ENCODE results near the gene RGS6. TPM values are rescaled to one million over a fixed set of nuclear protein-coding genes. Genes with fewer than 3 reads are reported as not detected.

Gene RGS6
- total RNA-seq, 1 donor from 2014 or later, result 2.8 TPM

DNA sequence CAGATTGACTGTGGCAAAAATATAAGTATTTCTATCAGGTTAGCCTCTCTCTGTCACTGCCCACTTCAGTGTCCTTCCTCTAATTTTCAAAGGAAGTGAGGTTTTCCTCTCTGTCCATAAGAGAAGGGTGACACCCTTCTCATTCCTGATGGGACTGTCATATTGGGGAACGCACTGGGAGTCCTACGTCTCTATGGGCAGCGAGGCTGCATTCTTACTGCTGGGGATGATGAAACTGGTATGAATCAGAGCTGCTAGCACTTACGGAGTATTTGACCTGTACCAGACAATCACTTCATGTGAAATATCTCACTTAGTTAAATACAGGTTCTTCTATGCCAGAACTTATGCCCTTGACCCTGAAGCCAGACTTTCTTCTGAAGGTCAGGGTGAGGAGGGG, 525.4 kb downstream of the RGS6 start:
- H3K27me3 Mint-ChIP-seq (ENCODE audit: low read depth), result no peaks in the 10 kb centered on the region
- H3K36me3 Mint-ChIP-seq (ENCODE audit: low read depth), result peaks cover 2% of the 10 kb centered on the region
- no peak for DNase-seq (ENCODE audit: low read depth, low spot score)
- H3K4me1 Mint-ChIP-seq, result peaks cover 27% of the 10 kb centered on the region
- TF ChIP-seq, protein P1, sequence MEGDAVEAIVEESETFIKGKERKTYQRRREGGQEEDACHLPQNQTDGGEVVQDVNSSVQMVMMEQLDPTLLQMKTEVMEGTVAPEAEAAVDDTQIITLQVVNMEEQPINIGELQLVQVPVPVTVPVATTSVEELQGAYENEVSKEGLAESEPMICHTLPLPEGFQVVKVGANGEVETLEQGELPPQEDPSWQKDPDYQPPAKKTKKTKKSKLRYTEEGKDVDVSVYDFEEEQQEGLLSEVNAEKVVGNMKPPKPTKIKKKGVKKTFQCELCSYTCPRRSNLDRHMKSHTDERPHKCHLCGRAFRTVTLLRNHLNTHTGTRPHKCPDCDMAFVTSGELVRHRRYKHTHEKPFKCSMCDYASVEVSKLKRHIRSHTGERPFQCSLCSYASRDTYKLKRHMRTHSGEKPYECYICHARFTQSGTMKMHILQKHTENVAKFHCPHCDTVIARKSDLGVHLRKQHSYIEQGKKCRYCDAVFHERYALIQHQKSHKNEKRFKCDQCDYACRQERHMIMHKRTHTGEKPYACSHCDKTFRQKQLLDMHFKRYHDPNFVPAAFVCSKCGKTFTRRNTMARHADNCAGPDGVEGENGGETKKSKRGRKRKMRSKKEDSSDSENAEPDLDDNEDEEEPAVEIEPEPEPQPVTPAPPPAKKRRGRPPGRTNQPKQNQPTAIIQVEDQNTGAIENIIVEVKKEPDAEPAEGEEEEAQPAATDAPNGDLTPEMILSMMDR (conservative IDR thresholded peaks at IDR 0.05), result no peak
- no peak overlapping the region for H3K4me3 Mint-ChIP-seq
- H3K9me3 Mint-ChIP-seq, result peaks cover 3% of the 10 kb centered on the region
- H3K27ac Mint-ChIP-seq (ENCODE audit: unreplicated experiment), result no peak overlapping the region

DNA sequence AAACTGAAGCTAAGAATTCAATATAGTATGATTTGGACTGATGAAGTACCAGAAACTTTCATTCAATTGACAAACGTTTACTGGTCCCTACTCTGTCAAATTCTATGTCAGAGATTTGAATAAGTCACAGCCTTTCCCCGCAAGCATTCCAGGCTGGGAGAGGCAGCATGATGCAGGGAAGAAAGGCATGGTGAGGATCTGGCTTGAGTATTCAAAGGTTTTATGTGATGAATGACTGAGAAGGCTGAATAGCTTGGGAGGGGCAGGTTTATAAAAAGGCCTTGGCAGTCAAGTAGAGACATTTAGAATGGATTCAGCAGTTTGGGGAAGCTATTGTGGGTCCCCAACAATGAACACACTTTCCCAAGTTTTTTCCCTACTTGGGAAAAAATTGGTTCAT, 529.8 kb downstream of the RGS6 start:
- DNase-seq (ENCODE audit: low read depth, low spot score), result no peak
- Mint-ChIP-seq H3K4me3 (no peak overlapping the region), H3K4me1 (peaks cover 14% of the 10 kb centered on the region), H3K27ac (ENCODE audit: unreplicated experiment) (no peak overlapping the region), H3K9me3 (peaks cover 18% of the 10 kb centered on the region), H3K27me3 (ENCODE audit: low read depth) (no peaks in the 10 kb centered on the region), H3K36me3 (ENCODE audit: low read depth) (peaks cover 10% of the 10 kb centered on the region)
- TF ChIP-seq, protein P1 (conservative IDR thresholded peaks at IDR 0.05), result no peak

DNA sequence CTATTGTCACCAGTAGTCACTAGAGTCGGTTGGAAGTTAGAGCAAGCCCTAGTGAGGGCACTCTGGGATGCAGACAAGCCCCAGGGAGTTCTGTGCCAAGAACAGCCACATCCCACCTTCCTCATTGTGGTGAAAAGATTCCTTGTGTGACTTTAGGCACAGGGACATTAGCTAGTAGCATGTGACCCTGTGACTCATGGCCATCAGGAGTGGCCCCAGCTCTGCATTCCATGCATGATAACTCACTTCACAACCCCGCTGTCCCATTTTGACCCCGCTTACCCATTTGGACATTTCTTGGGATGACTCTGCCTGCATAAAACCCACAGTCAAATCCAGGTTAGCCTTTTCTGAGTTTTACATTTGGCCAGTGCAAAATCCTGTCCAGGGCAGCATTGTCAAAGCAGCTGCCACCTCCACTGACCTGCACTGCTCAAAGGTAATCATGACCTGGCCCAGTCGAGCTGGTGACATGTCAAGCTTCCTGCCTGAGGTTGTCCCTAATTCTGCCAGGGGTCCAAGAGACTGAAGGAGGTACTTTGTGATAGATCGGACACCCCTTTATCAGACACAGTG, 531.1 kb downstream of the RGS6 start:
- Mint-ChIP-seq H3K4me1 (peaks cover 14% of the 10 kb centered on the region), H3K4me3 (no peak overlapping the region), H3K36me3 (ENCODE audit: low read depth) (peaks cover 10% of the 10 kb centered on the region), H3K9me3 (peaks cover 18% of the 10 kb centered on the region), H3K27ac (ENCODE audit: unreplicated experiment) (no peak overlapping the region), H3K27me3 (ENCODE audit: low read depth) (no peaks in the 10 kb centered on the region)
- TF ChIP-seq, protein P1 (conservative IDR thresholded peaks at IDR 0.05), result no peak
- no peak for DNase-seq (ENCODE audit: low read depth, low spot score)

DNA sequence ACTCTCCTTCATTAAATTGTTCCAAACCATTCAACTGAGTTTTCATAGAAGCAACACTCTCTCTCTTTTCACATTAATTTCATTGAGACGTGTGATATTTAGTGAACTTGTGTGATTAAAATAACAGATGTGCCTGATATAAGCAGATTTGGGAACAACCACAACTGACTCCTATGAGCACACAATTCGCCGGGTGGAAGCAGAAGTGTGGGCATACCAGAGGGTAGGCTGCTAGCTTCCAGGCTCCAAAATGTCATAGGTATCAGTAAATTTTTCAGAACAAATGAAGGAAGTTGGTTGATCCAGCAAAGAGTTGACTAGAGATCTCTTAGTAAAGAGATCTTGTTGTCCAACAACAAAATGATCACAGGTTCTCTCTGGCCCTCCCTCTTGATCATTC, 532.0 kb downstream of the RGS6 start:
- TF ChIP-seq, protein P1 (conservative IDR thresholded peaks at IDR 0.05), result no peak
- Mint-ChIP-seq H3K9me3 (peaks cover 18% of the 10 kb centered on the region), H3K4me3 (no peak overlapping the region), H3K27me3 (ENCODE audit: low read depth) (no peaks in the 10 kb centered on the region), H3K27ac (ENCODE audit: unreplicated experiment) (no peak overlapping the region), H3K36me3 (ENCODE audit: low read depth) (peaks cover 10% of the 10 kb centered on the region), H3K4me1 (peaks cover 14% of the 10 kb centered on the region)
- no peak for DNase-seq (ENCODE audit: low read depth, low spot score)

DNA sequence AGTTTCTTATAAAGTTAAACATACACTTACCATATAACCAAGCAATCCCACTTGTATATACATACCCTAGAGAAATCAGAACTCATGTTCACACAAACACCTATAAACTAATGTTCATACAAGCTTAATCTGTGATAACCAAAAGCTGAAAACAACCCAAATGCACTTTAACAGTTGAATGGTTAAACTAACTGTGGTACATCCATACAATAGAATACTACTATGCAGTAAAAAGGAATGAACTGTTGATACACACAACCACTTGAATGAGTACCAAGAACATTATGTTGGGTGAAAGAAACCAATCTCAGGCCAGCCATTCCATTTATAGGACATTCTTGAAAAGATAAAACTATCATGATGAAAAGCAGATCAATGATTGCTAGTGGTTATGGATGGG, 534.1 kb downstream of the RGS6 start:
- Mint-ChIP-seq H3K4me3 (no peak overlapping the region), H3K27ac (ENCODE audit: unreplicated experiment) (no peak overlapping the region), H3K36me3 (ENCODE audit: low read depth) (peaks cover 10% of the 10 kb centered on the region), H3K4me1 (peaks cover 9% of the 10 kb centered on the region), H3K27me3 (ENCODE audit: low read depth) (no peaks in the 10 kb centered on the region), H3K9me3 (peaks cover 18% of the 10 kb centered on the region)
- TF ChIP-seq, protein P1 (conservative IDR thresholded peaks at IDR 0.05), result no peak
- DNase-seq (ENCODE audit: low read depth, low spot score), result no peak

All from neural crest cell (in vitro differentiated cells).